A549 treated with ZK216348 at 1 μM for 4 hours (cell line): ENCODE data around the gene WFDC8. TPM values are rescaled to one million over a fixed set of nuclear protein-coding genes. Genes with fewer than 3 reads are reported as not detected.

Experiments used
- total RNA-seq: library from RNA; stranded (reverse); fragments of 200-300 nt; extraction: Qiagen RNA extraction; gene quantifications from 5 replicates; pipeline ENCODE4 v1.2.3, GENCODE V29; 2022; ENCODE audit warnings: low read depth

The WFDC8 gene
- not detected in 5 replicates for total RNA-seq

GRCh38 chr20:45579184-45579583, at the start of gene WFDC8:
Gene WFDC8, minus strand, starts transcription at chr20:45579284. Its CDS starts 37 bp downstream, at chr20:45579247.

GRCh38 chr20:45547206-45547770, 31.8 kb downstream of the WFDC8 start, which contains the start of gene EPPIN:
Gene EPPIN, minus strand, starts transcription at chr20:45547401. Its CDS starts 44 bp downstream, at chr20:45547357.

GRCh38 chr20:45539382-45539781, 39.7 kb downstream of the WFDC8 start, which contains the start of gene WFDC6:
Gene WFDC6, minus strand, starts transcription at chr20:45539482. Its CDS starts 75 bp downstream, at chr20:45539407.

GRCh38 chr20:45515147-45515913, 63.8 kb downstream of the WFDC8 start, which contains the start of gene SPINT3:
Gene SPINT3, minus strand, starts transcription at chr20:45515622. Its CDS starts 14 bp downstream, at chr20:45515608.

Other genes starting within 250 kb of the WFDC8 start
- 103 to 119 TPM (median 118 TPM) in 5 replicates for gene SDC4, start 230.9 kb downstream of the WFDC8 start, total RNA-seq
- gene SYS1, start 216.1 kb downstream of the WFDC8 start, total RNA-seq, result 19.4 to 31.5 TPM (median 30.5 TPM) in 5 replicates
- not detected in 5 replicates for gene TP53TG5, start 201.0 kb downstream of the WFDC8 start, total RNA-seq
- gene DBNDD2, start 171.0 kb downstream of the WFDC8 start, total RNA-seq, result 25.4 to 28.8 TPM (median 27.3 TPM) in 5 replicates
- gene PIGT, start 163.1 kb downstream of the WFDC8 start, total RNA-seq, result 73.9 to 102 TPM (median 98.5 TPM) in 5 replicates
- not detected in 5 replicates for gene WFDC2, start 109.5 kb downstream of the WFDC8 start, total RNA-seq
- not detected in 5 replicates for gene SPINT3, start 63.7 kb downstream of the WFDC8 start, total RNA-seq
- gene WFDC6, start 39.8 kb downstream of the WFDC8 start, total RNA-seq, result not detected in 5 replicates
- not detected in 5 replicates for gene EPPIN, start 31.9 kb downstream of the WFDC8 start, total RNA-seq
- gene WFDC10A, start 50.5 kb upstream of the WFDC8 start, total RNA-seq, result not detected in 5 replicates
- not detected in 5 replicates for gene WFDC9, start 52.0 kb upstream of the WFDC8 start, total RNA-seq
- not detected in 5 replicates for gene WFDC11, start 91.0 kb upstream of the WFDC8 start, total RNA-seq
- gene WFDC13, start 122.8 kb upstream of the WFDC8 start, total RNA-seq, result not detected in 5 replicates
- gene WFDC10B, start 125.7 kb upstream of the WFDC8 start, total RNA-seq, result not detected in 5 replicates
- not detected in 5 replicates for gene SPINT4, start 143.1 kb upstream of the WFDC8 start, total RNA-seq
- gene WFDC3, start 212.6 kb upstream of the WFDC8 start, total RNA-seq, result not detected in 5 replicates
- 33.0 to 35.3 TPM (median 35.0 TPM) in 5 replicates for gene DNTTIP1, start 212.7 kb upstream of the WFDC8 start, total RNA-seq
- 213 to 281 TPM (median 233 TPM) in 5 replicates for gene UBE2C, start 233.4 kb upstream of the WFDC8 start, total RNA-seq
- gene TNNC2, start 248.0 kb upstream of the WFDC8 start, total RNA-seq, result not detected in 5 replicates